ENCODE data around the gene RAMP2. TPM values are rescaled to one million over a fixed set of nuclear protein-coding genes. Genes with fewer than 3 reads are reported as not detected.

RAMP2 gene
- total and polyA plus RNA-seq, 2 of the 13 experiments (the other 11 are each of a cell fraction or from before 2014, with no cell fraction given) = 1.4 to 5.2 TPM

GRCh38 chr17:42744283-42744805, 16.7 kb upstream of the RAMP2 start (continued):
- TF ChIP-seq ZC3H4 (CRISPR knock-in tag; IDR thresholded peaks at IDR 0.05; ENCODE audit: borderline replicate concordance) (no peak; the same call in 1 of the 2 replicates), PREB (CRISPR knock-in tag; IDR thresholded peaks at IDR 0.05) (0 out of 2 replicates have a peak, but pooled peaks have one; percentile 78), ZNF10 (CRISPR knock-in tag; IDR thresholded peaks at IDR 0.05; ENCODE audit: borderline replicate concordance, low read depth) (0 out of 2 replicates have a peak, but pooled peaks have one; percentile 74), MED1 (CRISPR knock-in tag; IDR thresholded peaks at IDR 0.05) (peak; percentile 19; the same call in 1 of the 2 replicates), ZNF563 (CRISPR knock-in tag; IDR thresholded peaks at IDR 0.05) (no peak; the same call in 1 of the 2 replicates), MXD3 (CRISPR knock-in tag; IDR thresholded peaks at IDR 0.05) (peak; percentile 73), ZNF792 (CRISPR knock-in tag; IDR thresholded peaks at IDR 0.05) (peak; percentile 18; the same call in 1 of the 2 replicates), ZBTB34 (CRISPR knock-in tag; IDR thresholded peaks at IDR 0.05) (0 out of 2 replicates have a peak, but pooled peaks have one; percentile 18), UBTF (CRISPR knock-in tag; IDR thresholded peaks at IDR 0.05) (peak; percentile 22; the same call in 1 of the 2 replicates), ZNF790 (CRISPR knock-in tag; IDR thresholded peaks at IDR 0.05; ENCODE audit: borderline replicate concordance) (peak; percentile 18; the same call in 1 of the 2 replicates), ZNF678 (CRISPR knock-in tag; IDR thresholded peaks at IDR 0.05) (no peak; the same call in 1 of the 2 replicates), TEAD3 (CRISPR knock-in tag; optimal IDR thresholded peaks at IDR 0.05; ENCODE audit: borderline replicate concordance) (peak; percentile 66), ZNF720 (CRISPR knock-in tag; IDR thresholded peaks at IDR 0.05) (no peak), TCF12 (IDR thresholded peaks at IDR 0.05) (no peak), TCF12 (CRISPR knock-in tag; IDR thresholded peaks at IDR 0.05) (0 out of 2 replicates have a peak, but pooled peaks have one; percentile 23), ZBTB25 (CRISPR knock-in tag; IDR thresholded peaks at IDR 0.05) (peak; percentile 0; the same call in 1 of the 2 replicates), SCMH1 (CRISPR knock-in tag; IDR thresholded peaks at IDR 0.05; ENCODE audit: borderline replicate concordance) (no peak), MBNL3 (CRISPR knock-in tag; conservative IDR thresholded peaks at IDR 0.05) (no peak), LBX2 (CRISPR knock-in tag; IDR thresholded peaks at IDR 0.05; ENCODE audit: borderline replicate concordance) (0 out of 2 replicates have a peak, but pooled peaks have one; percentile 22)
- TF ChIP-seq, protein P1, sequence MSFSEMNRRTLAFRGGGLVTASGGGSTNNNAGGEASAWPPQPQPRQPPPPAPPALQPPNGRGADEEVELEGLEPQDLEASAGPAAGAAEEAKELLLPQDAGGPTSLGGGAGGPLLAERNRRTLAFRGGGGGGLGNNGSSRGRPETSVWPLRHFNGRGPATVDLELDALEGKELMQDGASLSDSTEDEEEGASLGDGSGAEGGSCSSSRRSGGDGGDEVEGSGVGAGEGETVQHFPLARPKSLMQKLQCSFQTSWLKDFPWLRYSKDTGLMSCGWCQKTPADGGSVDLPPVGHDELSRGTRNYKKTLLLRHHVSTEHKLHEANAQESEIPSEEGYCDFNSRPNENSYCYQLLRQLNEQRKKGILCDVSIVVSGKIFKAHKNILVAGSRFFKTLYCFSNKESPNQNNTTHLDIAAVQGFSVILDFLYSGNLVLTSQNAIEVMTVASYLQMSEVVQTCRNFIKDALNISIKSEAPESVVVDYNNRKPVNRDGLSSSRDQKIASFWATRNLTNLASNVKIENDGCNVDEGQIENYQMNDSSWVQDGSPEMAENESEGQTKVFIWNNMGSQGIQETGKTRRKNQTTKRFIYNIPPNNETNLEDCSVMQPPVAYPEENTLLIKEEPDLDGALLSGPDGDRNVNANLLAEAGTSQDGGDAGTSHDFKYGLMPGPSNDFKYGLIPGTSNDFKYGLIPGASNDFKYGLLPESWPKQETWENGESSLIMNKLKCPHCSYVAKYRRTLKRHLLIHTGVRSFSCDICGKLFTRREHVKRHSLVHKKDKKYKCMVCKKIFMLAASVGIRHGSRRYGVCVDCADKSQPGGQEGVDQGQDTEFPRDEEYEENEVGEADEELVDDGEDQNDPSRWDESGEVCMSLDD (CRISPR knock-in tag; IDR thresholded peaks at IDR 0.05; ENCODE audit: borderline replicate concordance) = peak; percentile 30; the same call in 1 of the 2 replicates
